Suprapubic skin (tissue), 4 donors: Measurements from ENCODE around the gene HIVEP3.

ENCODE experiments used
- CTCF ChIP-seq, 2 donors: fragments of 200-600 bp in 1 of 2; fragments of 450-650 bp in 1 of 2; sonication (generic) in 1 of 2; IDR thresholded peaks; one replicate each; pipeline ENCODE4 v1.5.1; 2016 to 2019; ENCODE audit warnings: antibody characterized with exemption in 2 of 2, mild to moderate bottlenecking in 1 of 2, moderate library complexity in 1 of 2
- EP300 ChIP-seq: sonication (generic); formaldehyde crosslinking; IDR thresholded peaks from one replicate; pipeline ENCODE4 v1.6.1; 2017; ENCODE audit warnings: antibody characterized with exemption
- POLR2A ChIP-seq, 2 donors: fragments of 450-650 bp; IDR thresholded peaks; one replicate each; pipeline ENCODE4 v1.6.1; 2017; ENCODE audit warnings: antibody characterized with exemption in 2 of 2, mild to moderate bottlenecking in 2 of 2, moderate library complexity in 2 of 2
- POLR2AphosphoS5 ChIP-seq, 3 donors: sonication (generic); formaldehyde crosslinking; IDR thresholded peaks; one replicate each; pipeline ENCODE4 v1.6.1; 2017; ENCODE audit warnings: antibody characterized with exemption in 3 of 3

DNA sequence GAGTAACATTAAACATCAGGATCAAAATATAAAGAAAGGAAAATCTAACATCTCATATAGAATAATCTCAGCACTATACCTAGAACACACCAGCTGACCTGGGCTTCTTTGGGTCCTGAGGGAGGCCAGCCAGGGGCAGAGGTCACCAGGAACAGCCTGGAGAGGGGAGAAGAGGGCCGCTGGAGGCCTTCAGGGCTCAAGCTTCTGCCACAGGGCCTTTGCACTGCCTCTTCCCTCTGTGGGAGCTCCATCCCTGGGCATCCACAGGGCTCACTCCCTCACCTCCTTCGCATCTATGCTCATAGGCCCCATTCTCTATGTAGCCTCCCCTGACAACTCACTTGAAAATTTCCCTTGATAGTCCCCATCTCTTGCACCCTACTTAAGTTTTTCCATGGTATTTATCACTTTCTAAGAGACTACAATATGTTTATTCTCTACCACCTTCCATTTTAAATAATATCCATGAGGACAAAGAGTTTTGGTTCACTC lies 73.9 kb downstream of the HIVEP3 start:
- TF ChIP-seq POLR2A (IDR thresholded peaks at IDR 0.05) = no peak
- TF ChIP-seq CTCF (IDR thresholded peaks at IDR 0.05) = no peak
- no peak for TF ChIP-seq EP300
- no peak for TF ChIP-seq POLR2AphosphoS5 (IDR thresholded peaks at IDR 0.05)
